Measurements from ENCODE around the gene MAGI2. TPM values are rescaled to one million over a fixed set of nuclear protein-coding genes. Genes with fewer than 3 reads are reported as not detected.
"Not testable (repeated sequence)": the region's sequence is repeated elsewhere in the genome, so short reads cannot be mapped to it uniquely, and the experiment has no call there.

Gene MAGI2
- total RNA-seq, 2 donors from 2014 or later, result 18.3 to 31.8 TPM

DNA sequence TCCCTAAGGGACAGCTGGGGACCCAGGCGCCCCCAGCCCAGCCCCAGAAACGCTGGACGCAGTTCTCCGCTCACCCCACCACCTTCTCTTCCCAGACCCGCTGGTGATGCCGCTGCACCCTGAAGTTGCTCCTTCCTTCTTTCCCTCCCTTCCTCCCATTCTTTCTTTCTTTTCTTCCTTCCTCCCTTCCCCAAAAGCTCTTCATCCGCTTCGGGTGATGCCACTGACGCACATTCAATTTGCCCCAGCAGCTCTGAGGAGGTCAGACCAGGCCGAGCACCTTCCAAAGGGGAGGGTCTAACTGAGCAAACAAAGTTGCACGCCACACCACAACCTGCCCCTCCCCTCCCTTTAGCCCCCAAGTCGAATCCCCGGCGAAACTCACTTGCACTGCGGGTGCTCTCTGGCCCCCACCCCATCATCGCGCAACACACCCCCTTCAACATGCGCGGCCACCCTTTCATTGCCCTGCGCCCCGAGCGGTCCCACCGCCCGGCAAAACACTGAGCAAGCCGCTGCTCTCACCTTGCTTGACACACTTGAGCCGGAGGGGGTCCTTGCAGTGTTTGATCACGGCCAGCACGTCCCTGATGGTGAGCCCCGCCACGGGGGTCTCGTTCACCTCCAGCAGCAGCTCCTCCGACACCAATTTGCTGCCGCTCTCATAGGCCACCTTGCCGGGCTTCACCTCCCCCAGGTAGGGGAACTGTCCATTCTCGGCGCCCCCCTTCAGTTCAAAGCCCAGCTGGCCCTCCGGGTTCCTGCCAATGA, 787 bp downstream of the MAGI2 start:
- no peaks in the 10 kb centered on the region for H3K9me3 ChIP-seq
- TF ChIP-seq, protein P1, sequence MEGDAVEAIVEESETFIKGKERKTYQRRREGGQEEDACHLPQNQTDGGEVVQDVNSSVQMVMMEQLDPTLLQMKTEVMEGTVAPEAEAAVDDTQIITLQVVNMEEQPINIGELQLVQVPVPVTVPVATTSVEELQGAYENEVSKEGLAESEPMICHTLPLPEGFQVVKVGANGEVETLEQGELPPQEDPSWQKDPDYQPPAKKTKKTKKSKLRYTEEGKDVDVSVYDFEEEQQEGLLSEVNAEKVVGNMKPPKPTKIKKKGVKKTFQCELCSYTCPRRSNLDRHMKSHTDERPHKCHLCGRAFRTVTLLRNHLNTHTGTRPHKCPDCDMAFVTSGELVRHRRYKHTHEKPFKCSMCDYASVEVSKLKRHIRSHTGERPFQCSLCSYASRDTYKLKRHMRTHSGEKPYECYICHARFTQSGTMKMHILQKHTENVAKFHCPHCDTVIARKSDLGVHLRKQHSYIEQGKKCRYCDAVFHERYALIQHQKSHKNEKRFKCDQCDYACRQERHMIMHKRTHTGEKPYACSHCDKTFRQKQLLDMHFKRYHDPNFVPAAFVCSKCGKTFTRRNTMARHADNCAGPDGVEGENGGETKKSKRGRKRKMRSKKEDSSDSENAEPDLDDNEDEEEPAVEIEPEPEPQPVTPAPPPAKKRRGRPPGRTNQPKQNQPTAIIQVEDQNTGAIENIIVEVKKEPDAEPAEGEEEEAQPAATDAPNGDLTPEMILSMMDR (IDR thresholded peaks at IDR 0.05), result no peak
- H3K27me3 ChIP-seq (replicated peaks; ENCODE audit: insufficient read depth), result no peaks in the 10 kb centered on the region
- H3K4me3 ChIP-seq, result peak overlapping the region; percentile 90
- peaks cover 6 to 25% of the 10 kb centered on the region in 2 donors for H3K4me1 ChIP-seq (ENCODE audit: control insufficient read depth in 1 of 2, low read depth in 2 of 2)
- ATAC-seq (ENCODE audit: insufficient number of reproducible peaks, low FRiP score, low read depth) (peak; percentile 13), DNase-seq (ENCODE audit: low spot score) (no peak)
- no peaks in the 10 kb centered on the region for H3K36me3 ChIP-seq
- H3K27ac ChIP-seq, result peak overlapping the region; percentile 92 to 96

DNA sequence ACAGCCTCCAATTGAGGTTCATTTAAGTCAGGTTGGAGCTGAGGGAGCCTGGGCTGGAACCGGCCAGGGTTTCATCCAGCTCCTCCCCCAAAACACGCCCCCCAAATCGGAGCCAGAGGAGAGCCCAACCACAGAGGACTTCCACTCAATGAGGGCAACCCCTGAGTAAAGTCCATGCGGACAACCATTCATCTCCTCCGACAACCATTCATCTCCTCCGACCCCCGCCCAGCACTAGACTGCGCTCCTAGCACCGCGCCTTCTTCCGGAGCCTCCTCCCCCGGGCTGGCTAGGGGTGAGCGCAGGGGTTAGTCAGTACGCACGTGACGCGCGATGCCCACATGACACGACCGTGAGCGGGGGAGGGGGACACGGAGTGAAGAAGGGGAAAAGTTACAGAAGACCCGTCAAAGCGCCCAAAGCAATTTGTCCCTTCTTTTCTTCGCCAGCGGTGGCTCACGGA, 1.4 kb downstream of the MAGI2 start:
- TF ChIP-seq, protein P1 (IDR thresholded peaks at IDR 0.05), result no peak
- Histone ChIP-seq H3K27me3 (replicated peaks; ENCODE audit: insufficient read depth) (no peaks in the 10 kb centered on the region), H3K4me1 (ENCODE audit: control insufficient read depth in 1 of 2, low read depth in 2 of 2) (peaks cover 6 to 19% of the 10 kb centered on the region in 2 donors), H3K27ac (peak overlapping the region; percentile 92 to 96), H3K9me3 (no peaks in the 10 kb centered on the region), H3K4me3 (peak overlapping the region; percentile 90), H3K36me3 (no peaks in the 10 kb centered on the region)
- peak; percentile 76 for ATAC-seq (ENCODE audit: insufficient number of reproducible peaks, low FRiP score, low read depth)
- peak; percentile 81 for DNase-seq (ENCODE audit: low spot score)

DNA sequence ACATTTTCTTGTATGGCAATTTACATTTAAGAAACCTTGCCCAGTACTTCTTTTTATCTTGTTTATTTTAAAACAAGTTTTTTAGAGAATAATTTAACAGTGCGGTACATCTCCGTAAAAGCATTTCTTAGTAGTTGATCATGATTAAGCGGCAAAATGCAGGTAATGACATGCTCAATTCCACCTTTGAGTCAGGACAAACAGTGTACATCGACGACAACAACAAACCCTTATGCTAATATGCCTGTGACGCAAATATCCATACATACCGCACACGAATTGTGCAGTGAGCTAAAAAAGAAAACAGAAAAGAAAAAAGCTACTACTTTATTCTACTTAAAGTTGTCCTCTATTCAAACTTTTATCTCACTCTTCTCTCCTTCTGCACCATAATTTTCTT, 1.9 kb downstream of the MAGI2 start:
- no peak for ATAC-seq (ENCODE audit: insufficient number of reproducible peaks, low FRiP score, low read depth)
- TF ChIP-seq, protein P1 (IDR thresholded peaks at IDR 0.05), result no peak

DNA sequence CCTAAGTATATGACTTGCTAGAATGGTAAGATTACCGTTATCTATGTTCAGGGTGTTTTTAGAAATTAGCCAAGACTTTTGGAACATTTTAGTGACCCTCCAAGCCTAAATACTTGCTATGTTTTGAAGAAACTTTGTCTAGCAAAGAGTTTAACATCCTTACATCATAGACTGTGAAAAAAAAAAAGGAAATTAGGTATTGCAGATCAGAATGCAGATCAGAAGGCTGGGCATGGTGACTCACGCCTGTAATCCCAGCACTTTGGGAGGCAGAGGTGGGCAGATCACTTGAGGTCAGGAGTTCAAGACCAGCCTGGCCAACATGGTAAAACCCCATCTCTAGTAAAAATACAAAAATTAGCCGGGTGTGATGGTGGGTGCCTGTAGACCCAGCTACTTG, 10.7 kb downstream of the MAGI2 start:
- ATAC-seq (ENCODE audit: insufficient number of reproducible peaks, low FRiP score, low read depth); H3K4me3 ChIP-seq; H3K27me3 ChIP-seq (replicated peaks; ENCODE audit: insufficient read depth); H3K36me3 ChIP-seq; DNase-seq (ENCODE audit: low spot score); H3K27ac ChIP-seq; H3K4me1 ChIP-seq (ENCODE audit: control insufficient read depth in 1 of 2, low read depth in 2 of 2); H3K9me3 ChIP-seq: not testable (repeated sequence)

More for the DNA sequence above, 1.9 kb downstream of the MAGI2 start:
- no peak for DNase-seq (ENCODE audit: low spot score)
- Histone ChIP-seq H3K4me3 (peak overlapping the region; percentile 90), H3K27ac (peak overlapping the region; percentile 92 to 96), H3K27me3 (replicated peaks; ENCODE audit: insufficient read depth) (no peaks in the 10 kb centered on the region), H3K9me3 (no peaks in the 10 kb centered on the region), H3K36me3 (no peaks in the 10 kb centered on the region), H3K4me1 (ENCODE audit: control insufficient read depth in 1 of 2, low read depth in 2 of 2) (peaks cover 6 to 14% of the 10 kb centered on the region in 2 donors)

DNA sequence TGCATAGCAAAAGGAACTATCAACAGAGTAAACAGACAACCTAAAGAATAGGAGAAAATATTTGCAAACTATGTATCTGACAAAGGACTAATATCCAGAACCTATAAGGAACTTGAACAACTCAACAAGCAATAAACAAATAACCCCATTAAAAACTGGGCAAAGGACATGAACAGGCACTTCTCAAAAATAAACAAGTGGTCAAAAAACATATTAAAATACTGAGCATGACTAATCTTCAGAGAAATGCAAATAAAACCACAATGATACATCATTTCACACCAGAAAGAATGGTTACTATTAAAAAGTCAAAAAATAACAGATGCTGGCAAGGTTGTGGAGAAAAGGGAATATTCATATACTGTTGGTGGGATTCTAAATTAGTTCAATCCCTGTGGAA, 17.1 kb downstream of the MAGI2 start:
- Histone ChIP-seq H3K4me3 (no peak overlapping the region), H3K27me3 (replicated peaks; ENCODE audit: insufficient read depth) (no peaks in the 10 kb centered on the region), H3K36me3 (no peaks in the 10 kb centered on the region), H3K27ac (no peak overlapping the region), H3K9me3 (no peaks in the 10 kb centered on the region), H3K4me1 (ENCODE audit: control insufficient read depth in 1 of 2, low read depth in 2 of 2) (no peaks in the 10 kb centered on the region)
- ATAC-seq (ENCODE audit: insufficient number of reproducible peaks, low FRiP score, low read depth), result no peak
- DNase-seq (ENCODE audit: low spot score), result no peak
- TF ChIP-seq, protein P1 (IDR thresholded peaks at IDR 0.05), result no peak
